GM12872 (cell line): ENCODE data around the gene DSP.

ENCODE experiments used
- CTCF ChIP-seq: IDR thresholded peaks from 3 replicates; pipeline ENCODE4 v1.5.1; 2011; ENCODE audit warnings: low read depth, mild to moderate bottlenecking, low read length, moderate library complexity; ENCODE audit not compliant: insufficient read depth

The DSP gene

GRCh38 chr6:7504041-7504440 lies 37.4 kb upstream of the DSP start:
- TF ChIP-seq CTCF, result no peak

- TF ChIP-seq CTCF, result no peak
Measured at GRCh38 chr6:7505189-7505699, 36.2 kb upstream of the DSP start.

GRCh38 chr6:7507600-7507999 lies 33.9 kb upstream of the DSP start:
- TF ChIP-seq CTCF, result no peak

- no peak for TF ChIP-seq CTCF
Measured at GRCh38 chr6:7512320-7512719, 29.2 kb upstream of the DSP start.

- TF ChIP-seq CTCF, result no peak
Measured at GRCh38 chr6:7513529-7513928, 27.9 kb upstream of the DSP start.

- no peak for TF ChIP-seq CTCF
Measured at GRCh38 chr6:7515363-7515762, 26.1 kb upstream of the DSP start.

- no peak for TF ChIP-seq CTCF
Measured at GRCh38 chr6:7518877-7519276, 22.6 kb upstream of the DSP start.

GRCh38 chr6:7522873-7523272 lies 18.6 kb upstream of the DSP start:
- no peak for TF ChIP-seq CTCF
